Measurements from ENCODE around the gene DNAJC5.

The DNAJC5 gene

DNA sequence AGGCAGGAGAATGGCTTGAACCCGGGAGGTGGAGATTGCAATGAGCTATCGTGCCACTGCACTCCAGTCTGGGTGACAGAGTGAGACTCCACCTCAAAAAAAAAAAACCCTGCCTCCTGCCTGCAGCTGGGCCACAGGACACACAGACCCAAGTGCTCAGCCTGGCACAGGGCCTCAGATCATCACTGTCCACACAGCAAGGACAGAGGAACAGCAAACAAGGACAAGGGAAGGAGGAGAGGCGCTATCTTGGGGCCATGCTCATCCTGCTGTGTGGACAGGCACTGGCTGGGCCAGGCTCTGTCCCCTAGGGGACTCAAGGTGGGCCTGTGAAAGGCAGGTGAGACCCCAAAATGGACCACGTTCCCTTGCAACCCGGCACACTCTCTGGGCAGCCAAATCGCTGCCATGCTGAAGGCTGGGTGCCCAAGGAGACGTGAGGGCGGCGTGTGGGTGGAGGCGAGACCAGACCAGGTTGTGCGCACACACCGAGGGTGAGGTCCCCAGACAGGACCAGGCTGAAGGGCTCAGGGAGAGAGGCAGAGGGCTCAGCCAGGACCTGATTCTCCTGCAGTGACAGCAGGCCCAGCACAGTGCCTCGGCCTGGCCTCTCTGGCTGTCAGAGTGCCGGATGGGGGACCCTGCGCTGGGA, 52.2 kb downstream of the DNAJC5 start:
- no peak for DNase-seq (ENCODE audit: low read depth)
- H3K4me3 ChIP-seq (ENCODE audit: control insufficient read depth, low read depth, low read length) = no peak overlapping the region

DNA sequence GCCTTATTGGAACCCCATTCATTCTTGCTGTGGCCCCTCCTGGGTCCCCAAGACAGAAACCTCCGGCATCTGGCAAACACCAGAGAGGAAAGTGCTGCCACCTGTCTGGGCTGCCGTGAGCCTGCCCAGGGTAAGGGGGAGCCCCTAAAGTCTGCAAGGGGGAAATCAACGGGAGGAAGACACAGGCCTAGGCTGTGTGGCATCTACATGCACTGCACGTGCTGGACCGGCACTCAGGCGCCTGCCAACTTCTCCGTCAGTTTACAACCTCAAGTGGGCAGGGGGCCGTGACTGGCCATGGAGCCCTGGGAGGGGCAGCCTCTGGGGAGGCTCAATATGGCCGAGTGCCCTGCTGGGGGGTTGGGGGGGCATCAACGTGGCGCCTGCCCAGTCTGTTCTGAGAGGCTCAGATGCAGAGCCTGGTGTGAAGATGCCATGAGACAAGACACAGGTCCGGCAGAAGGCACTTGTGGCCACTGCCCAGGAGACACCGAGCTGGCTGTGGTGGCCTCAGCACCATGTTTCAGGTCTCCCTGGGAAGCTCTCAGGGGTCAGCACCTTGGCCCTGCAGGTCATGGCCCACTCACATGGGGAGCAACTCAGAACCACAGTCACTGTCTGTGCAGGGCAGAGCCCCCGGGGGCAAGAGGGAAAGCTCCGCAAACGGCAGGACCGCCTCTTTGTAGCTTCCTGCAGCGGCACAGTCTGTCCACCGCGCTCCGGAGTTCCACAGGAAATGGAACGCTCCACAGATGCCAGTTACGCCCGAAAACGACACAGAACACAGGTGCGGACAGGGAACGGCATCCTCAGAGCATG, 52.9 kb downstream of the DNAJC5 start:
- no peak for DNase-seq (ENCODE audit: low read depth)
- TF ChIP-seq, protein P1, sequence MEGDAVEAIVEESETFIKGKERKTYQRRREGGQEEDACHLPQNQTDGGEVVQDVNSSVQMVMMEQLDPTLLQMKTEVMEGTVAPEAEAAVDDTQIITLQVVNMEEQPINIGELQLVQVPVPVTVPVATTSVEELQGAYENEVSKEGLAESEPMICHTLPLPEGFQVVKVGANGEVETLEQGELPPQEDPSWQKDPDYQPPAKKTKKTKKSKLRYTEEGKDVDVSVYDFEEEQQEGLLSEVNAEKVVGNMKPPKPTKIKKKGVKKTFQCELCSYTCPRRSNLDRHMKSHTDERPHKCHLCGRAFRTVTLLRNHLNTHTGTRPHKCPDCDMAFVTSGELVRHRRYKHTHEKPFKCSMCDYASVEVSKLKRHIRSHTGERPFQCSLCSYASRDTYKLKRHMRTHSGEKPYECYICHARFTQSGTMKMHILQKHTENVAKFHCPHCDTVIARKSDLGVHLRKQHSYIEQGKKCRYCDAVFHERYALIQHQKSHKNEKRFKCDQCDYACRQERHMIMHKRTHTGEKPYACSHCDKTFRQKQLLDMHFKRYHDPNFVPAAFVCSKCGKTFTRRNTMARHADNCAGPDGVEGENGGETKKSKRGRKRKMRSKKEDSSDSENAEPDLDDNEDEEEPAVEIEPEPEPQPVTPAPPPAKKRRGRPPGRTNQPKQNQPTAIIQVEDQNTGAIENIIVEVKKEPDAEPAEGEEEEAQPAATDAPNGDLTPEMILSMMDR (conservative IDR thresholded peaks at IDR 0.05; ENCODE audit: control insufficient read depth, insufficient read depth, low read depth, low read length) = no peak
- H3K4me3 ChIP-seq (ENCODE audit: control insufficient read depth, low read depth, low read length) = no peak overlapping the region

More for the DNA sequence above, 52.2 kb downstream of the DNAJC5 start:
- TF ChIP-seq, protein P1 (conservative IDR thresholded peaks at IDR 0.05; ENCODE audit: control insufficient read depth, insufficient read depth, low read depth, low read length) = no peak

DNA sequence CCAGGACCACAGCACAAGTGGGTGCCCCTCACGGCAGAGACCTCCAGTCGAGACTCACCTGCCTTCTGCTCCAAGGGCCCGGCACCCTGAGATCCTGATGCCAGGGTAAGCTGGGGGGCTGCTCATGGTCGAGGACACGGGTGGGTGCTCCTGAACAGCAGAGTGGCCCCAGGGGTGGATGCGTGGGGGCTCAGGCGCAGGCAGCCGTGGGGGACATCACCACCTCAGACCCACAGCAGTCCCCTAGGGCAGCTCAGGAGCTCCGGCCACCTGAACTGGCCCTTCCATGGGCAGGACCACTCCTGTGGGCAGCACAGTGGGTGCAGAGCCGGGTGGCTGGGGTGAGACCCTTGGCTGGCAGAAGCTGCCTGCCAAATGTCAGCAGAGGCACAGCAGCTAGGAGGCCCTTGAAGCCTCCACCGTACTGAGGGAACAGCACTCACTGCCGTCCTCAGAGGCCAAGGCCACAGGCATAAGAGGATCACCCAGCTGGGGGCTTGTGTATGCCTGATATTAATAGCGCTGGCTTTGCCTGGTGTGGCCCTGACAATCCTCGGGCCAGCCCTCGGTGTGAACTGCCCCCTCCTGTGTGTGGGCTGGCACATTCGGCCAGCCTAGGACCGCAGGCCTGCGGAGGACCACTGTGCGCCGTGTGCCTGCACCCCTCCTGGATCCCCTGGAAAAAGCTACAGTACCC, 55.9 kb downstream of the DNAJC5 start:
- TF ChIP-seq, protein P1 (conservative IDR thresholded peaks at IDR 0.05; ENCODE audit: control insufficient read depth, insufficient read depth, low read depth, low read length) = no peak
- no peak overlapping the region for H3K4me3 ChIP-seq (ENCODE audit: control insufficient read depth, low read depth, low read length)
- no peak for DNase-seq (ENCODE audit: low read depth)

DNA sequence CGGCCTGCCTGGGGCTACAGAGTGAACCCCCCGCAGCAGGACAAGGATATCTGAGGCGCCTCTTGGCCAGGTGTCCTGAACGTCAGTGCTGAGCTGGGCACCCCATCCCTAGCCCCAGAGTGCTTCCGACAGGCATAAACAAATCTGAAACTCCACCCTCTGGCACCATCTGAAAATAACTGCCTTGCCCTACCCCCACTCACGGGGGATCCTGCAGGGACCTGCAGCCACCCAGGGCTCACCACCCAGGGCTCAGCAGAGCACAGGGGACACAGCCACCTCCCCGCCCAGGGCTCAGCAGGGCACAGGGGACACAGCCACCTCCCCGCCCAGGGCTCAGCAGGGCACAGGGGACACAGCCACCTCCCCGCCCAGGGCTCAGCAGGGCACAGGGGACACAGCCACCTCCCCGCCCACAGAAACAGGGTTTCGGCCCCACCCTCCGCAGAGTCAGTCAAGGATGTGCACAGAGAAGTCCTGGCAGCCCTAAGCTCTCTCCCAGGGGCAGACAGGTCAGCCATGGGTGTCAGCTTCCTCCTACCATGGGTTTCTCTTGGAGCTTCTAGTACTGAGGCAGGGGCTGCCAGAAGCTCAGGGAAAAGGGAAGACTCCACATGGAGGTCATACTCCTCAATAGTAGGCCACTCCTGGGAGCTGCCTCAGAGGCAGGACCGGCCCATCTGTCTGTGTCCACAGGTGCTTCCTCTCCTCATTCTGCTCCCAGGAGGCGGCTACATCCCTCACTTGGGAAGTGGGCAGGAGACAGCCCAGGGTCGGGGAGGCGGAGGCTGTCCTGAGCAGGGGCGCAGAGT, 56.7 kb downstream of the DNAJC5 start:
- DNase-seq (ENCODE audit: low read depth) = no peak
- no peak overlapping the region for H3K4me3 ChIP-seq (ENCODE audit: control insufficient read depth, low read depth, low read length)
- TF ChIP-seq, protein P1 (conservative IDR thresholded peaks at IDR 0.05; ENCODE audit: control insufficient read depth, insufficient read depth, low read depth, low read length) = no peak

GRCh38 chr20:63952210-63952535, 57.2 kb downstream of the DNAJC5 start:
- DNase-seq (ENCODE audit: low read depth) = no peak
- H3K4me3 ChIP-seq (ENCODE audit: control insufficient read depth, low read depth, low read length) = no peak overlapping the region
- TF ChIP-seq, protein P1 (conservative IDR thresholded peaks at IDR 0.05; ENCODE audit: control insufficient read depth, insufficient read depth, low read depth, low read length) = no peak

- no peak overlapping the region for H3K4me3 ChIP-seq (ENCODE audit: control insufficient read depth, low read depth, low read length)
- TF ChIP-seq, protein P1 (conservative IDR thresholded peaks at IDR 0.05; ENCODE audit: control insufficient read depth, insufficient read depth, low read depth, low read length) = no peak
- no peak for DNase-seq (ENCODE audit: low read depth)
Measured at GRCh38 chr20:63952769-63953168, 57.8 kb downstream of the DNAJC5 start.
